Astrocyte (in vitro differentiated cells and primary cell): ENCODE data around the gene CARD9. TPM values are rescaled to one million over a fixed set of nuclear protein-coding genes. Genes with fewer than 3 reads are reported as not detected.

ENCODE experiments used
- DNase-seq: peaks from one replicate; pipeline ENCODE4 v3.0.0-alpha.2; 2010; ENCODE audit warnings: low read depth
- FAIRE-seq: peaks from 2 replicates; lab custom pipeline; 2011; peaks lifted over from hg19 to GRCh38; lab: Jason Lieb, UNC
- H2AFZ ChIP-seq: 2 replicates; pipeline ENCODE4 v1.6.0; 2012; ENCODE audit warnings: low read depth, low read length, inconsistent platforms
- H3K27ac ChIP-seq: 2 replicates; pipeline ENCODE4 v1.5.1; 2011; ENCODE audit warnings: low read depth, low read length, inconsistent platforms
- H3K27me3 ChIP-seq: 2 replicates; pipeline ENCODE4 v1.6.0; 2011; ENCODE audit warnings: low read length, inconsistent platforms; ENCODE audit not compliant: insufficient read depth
- H3K36me3 ChIP-seq: 2 replicates; pipeline ENCODE4 v1.5.1; 2011; ENCODE audit warnings: low read length, inconsistent platforms; ENCODE audit not compliant: insufficient read depth
- H3K4me1 ChIP-seq: 2 replicates; pipeline ENCODE4 v1.5.1; 2011; ENCODE audit warnings: low read length, inconsistent platforms; ENCODE audit not compliant: insufficient read depth
- H3K4me2 ChIP-seq: 2 replicates; pipeline ENCODE4 v1.6.0; 2012; ENCODE audit warnings: low read length, inconsistent platforms
- H3K4me3 ChIP-seq: 2 replicates; pipeline ENCODE4 v1.5.1; 2011; ENCODE audit warnings: low read depth, mild to moderate bottlenecking, low read length, inconsistent platforms; ENCODE audit not compliant: insufficient read depth
- H3K79me2 ChIP-seq: 2 replicates; pipeline ENCODE4 v1.6.0; 2012; ENCODE audit warnings: mild to moderate bottlenecking, low read length, inconsistent platforms; ENCODE audit not compliant: insufficient read depth
- H3K9ac ChIP-seq: 2 replicates; pipeline ENCODE4 v1.6.0; 2012; ENCODE audit warnings: mild to moderate bottlenecking, low read length, inconsistent platforms
- H3K9me3 ChIP-seq: 2 replicates; pipeline ENCODE4 v1.5.1; 2012; ENCODE audit warnings: low read depth, mild to moderate bottlenecking, low read length, inconsistent platforms; ENCODE audit not compliant: insufficient read depth
- H4K20me1 ChIP-seq: 2 replicates; pipeline ENCODE4 v1.6.0; 2012; ENCODE audit warnings: low read length, inconsistent platforms; ENCODE audit not compliant: insufficient read depth
- H3K27ac Mint-ChIP-seq: one replicate; pipeline ENCODE4 v1.8.0; 2021; ENCODE audit warnings: mild to moderate bottlenecking, mixed read lengths; ENCODE audit not compliant: unreplicated experiment
- H3K27me3 Mint-ChIP-seq: one replicate; pipeline ENCODE4 v1.8.0; 2021; ENCODE audit warnings: low read depth, mixed read lengths; ENCODE audit not compliant: unreplicated experiment
- H3K36me3 Mint-ChIP-seq: one replicate; pipeline ENCODE4 v1.8.0; 2021; ENCODE audit warnings: low read depth, mixed read lengths; ENCODE audit not compliant: unreplicated experiment
- H3K4me1 Mint-ChIP-seq: one replicate; pipeline ENCODE4 v1.8.0; 2021; ENCODE audit warnings: low read depth, mixed read lengths; ENCODE audit not compliant: unreplicated experiment
- H3K4me3 Mint-ChIP-seq: one replicate; pipeline ENCODE4 v1.8.0; 2021; ENCODE audit warnings: mild to moderate bottlenecking, moderate library complexity, mixed read lengths; ENCODE audit not compliant: unreplicated experiment
- H3K9me3 Mint-ChIP-seq: one replicate; pipeline ENCODE4 v1.8.0; 2021; ENCODE audit warnings: mild to moderate bottlenecking, mixed read lengths; ENCODE audit not compliant: unreplicated experiment
- EZH2 ChIP-seq: IDR thresholded peaks from 2 replicates; pipeline ENCODE4 v1.6.1; 2012; ENCODE audit warnings: mild to moderate bottlenecking, low read length, inconsistent platforms; ENCODE audit not compliant: insufficient read depth
- total RNA-seq: library from RNA; stranded (reverse); gene quantifications from 2 replicates; pipeline ENCODE4 v1.2.1, GENCODE V29; 2021
- TF ChIP-seq, protein P1 (sequence below): IDR thresholded peaks from 2 replicates; pipeline ENCODE4 v1.5.1; 2011; ENCODE audit warnings: low read depth, mild to moderate bottlenecking, inconsistent platforms, low read length, moderate library complexity; ENCODE audit not compliant: insufficient read depth

The CARD9 gene
- total RNA-seq, 1 donor from 2014 or later: 4.2 TPM

DNA sequence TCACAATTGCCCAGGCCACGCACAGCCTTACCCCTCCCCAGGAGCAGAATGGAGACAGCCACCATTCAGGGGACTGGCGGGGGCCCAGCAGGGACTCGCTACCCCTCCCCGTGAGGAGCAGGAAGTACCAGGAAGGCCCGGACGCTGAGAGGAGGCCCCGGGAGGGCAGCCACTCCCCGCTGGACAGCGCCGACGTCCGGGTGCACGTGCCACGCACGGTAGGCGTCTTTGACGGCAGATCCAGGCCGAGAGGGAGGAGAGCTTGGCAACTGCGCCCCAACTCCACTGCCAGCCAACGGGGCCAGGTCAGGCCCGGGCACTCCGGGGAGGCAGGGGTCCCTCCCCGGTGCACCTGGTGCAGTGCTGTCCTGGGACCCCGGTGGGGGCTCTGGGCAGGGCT is 23.9 kb downstream of the CARD9 start:
- Histone ChIP-seq H3K9ac (no peak overlapping the region), H3K9me3 (no peaks in the 10 kb centered on the region), H4K20me1 (peaks cover 53% of the 10 kb centered on the region), H2AFZ (no peak overlapping the region), H3K4me3 (no peak overlapping the region), H3K4me2 (no peak overlapping the region), H3K27me3 (no peaks in the 10 kb centered on the region), H3K4me1 (peaks cover 13% of the 10 kb centered on the region), H3K79me2 (no peaks in the 10 kb centered on the region), H3K27ac (no peak overlapping the region), H3K36me3 (no peaks in the 10 kb centered on the region)
- H3K4me1 Mint-ChIP-seq: peaks cover 3% of the 10 kb centered on the region
- no peak overlapping the region for H3K4me3 Mint-ChIP-seq
- DNase-seq: no peak
- FAIRE-seq: no peak
- TF ChIP-seq, protein P1, sequence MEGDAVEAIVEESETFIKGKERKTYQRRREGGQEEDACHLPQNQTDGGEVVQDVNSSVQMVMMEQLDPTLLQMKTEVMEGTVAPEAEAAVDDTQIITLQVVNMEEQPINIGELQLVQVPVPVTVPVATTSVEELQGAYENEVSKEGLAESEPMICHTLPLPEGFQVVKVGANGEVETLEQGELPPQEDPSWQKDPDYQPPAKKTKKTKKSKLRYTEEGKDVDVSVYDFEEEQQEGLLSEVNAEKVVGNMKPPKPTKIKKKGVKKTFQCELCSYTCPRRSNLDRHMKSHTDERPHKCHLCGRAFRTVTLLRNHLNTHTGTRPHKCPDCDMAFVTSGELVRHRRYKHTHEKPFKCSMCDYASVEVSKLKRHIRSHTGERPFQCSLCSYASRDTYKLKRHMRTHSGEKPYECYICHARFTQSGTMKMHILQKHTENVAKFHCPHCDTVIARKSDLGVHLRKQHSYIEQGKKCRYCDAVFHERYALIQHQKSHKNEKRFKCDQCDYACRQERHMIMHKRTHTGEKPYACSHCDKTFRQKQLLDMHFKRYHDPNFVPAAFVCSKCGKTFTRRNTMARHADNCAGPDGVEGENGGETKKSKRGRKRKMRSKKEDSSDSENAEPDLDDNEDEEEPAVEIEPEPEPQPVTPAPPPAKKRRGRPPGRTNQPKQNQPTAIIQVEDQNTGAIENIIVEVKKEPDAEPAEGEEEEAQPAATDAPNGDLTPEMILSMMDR: no peak
- TF ChIP-seq EZH2: no peak
- H3K9me3 Mint-ChIP-seq: no peaks in the 10 kb centered on the region
- no peaks in the 10 kb centered on the region for H3K27me3 Mint-ChIP-seq
- H3K27ac Mint-ChIP-seq: no peak overlapping the region
- peaks cover 2% of the 10 kb centered on the region for H3K36me3 Mint-ChIP-seq

DNA sequence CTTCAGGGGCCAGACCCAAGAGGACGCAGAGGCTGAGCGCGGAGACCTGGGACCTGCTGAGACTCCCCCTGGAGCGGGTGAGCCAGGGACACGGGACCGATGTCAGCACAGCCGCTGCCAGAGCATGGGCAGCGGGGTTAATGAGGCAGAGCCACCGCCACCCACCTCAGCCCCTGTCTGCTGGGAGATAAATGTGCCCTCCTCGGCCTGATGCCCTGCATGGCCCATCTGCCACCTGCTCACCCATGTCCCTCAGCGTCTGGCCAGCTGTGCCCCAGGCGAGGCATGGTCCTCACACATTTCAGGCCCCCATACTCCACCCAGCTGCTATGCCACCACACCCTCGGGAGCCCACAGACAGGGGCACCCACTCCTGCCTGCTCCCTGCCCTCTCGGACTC is 24.8 kb downstream of the CARD9 start:
- FAIRE-seq (no peak), DNase-seq (no peak)
- peak overlapping the region; percentile 62 for H3K27ac Mint-ChIP-seq
- H3K9me3 Mint-ChIP-seq: no peaks in the 10 kb centered on the region
- H4K20me1 ChIP-seq: peaks cover 50% of the 10 kb centered on the region
- H3K27ac ChIP-seq: no peak overlapping the region
- TF ChIP-seq EZH2: no peak
- TF ChIP-seq, protein P1: no peak
- peaks cover 2% of the 10 kb centered on the region for H3K36me3 Mint-ChIP-seq
- H3K4me3 Mint-ChIP-seq: no peak overlapping the region
- H3K79me2 ChIP-seq: no peaks in the 10 kb centered on the region
- no peaks in the 10 kb centered on the region for H3K9me3 ChIP-seq
- H3K4me1 ChIP-seq: peaks cover 8% of the 10 kb centered on the region
- H3K27me3 Mint-ChIP-seq: no peaks in the 10 kb centered on the region
- H3K27me3 ChIP-seq: no peaks in the 10 kb centered on the region
- no peak overlapping the region for H3K9ac ChIP-seq
- H3K4me3 ChIP-seq: no peak overlapping the region
- no peak overlapping the region for H2AFZ ChIP-seq
- H3K4me2 ChIP-seq: no peak overlapping the region
- H3K36me3 ChIP-seq: no peaks in the 10 kb centered on the region
- H3K4me1 Mint-ChIP-seq: no peaks in the 10 kb centered on the region

DNA sequence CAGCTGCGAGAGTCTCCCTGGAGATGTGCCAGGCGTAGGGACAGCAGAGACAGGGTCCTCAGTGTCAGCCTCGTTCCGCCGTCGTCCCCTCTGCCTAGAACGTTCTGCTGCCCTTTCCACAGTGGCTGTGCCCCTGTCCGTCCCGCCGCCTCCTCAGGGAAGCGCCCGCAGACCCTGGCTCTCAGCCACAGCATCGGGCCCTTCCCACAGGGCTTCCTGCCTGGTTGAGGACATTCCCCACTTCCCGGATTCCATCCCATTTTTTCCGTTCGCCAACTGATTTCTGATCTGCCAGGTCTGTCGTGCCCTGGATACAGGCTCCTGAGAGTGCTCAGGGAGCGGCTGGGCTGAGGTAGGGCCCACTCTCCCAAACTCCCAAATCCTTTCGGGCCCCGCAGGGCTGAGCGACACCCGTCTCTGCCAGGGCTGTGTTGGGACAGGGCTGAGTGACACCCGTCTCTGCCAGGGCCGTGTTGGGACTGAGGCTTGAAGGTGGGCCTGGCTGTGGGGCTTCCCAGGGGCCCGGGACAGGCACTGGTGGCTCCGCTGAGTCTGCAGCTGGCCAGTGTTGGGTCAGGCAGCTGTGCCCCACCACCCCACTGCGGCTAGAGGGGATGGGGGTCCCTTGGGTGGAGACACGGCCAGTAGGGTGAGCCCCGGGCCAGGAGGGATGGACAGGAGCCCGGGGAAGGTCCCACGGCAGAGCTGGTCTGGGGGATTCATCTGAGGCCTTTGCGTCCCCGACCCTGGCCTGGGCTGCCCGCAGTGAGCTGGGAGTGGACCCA is 25.8 kb downstream of the CARD9 start:
- Histone ChIP-seq H3K4me3 (no peak overlapping the region), H3K4me2 (peak overlapping the region; percentile 4), H3K27ac (no peak overlapping the region), H3K27me3 (no peaks in the 10 kb centered on the region), H3K79me2 (no peaks in the 10 kb centered on the region), H3K9ac (no peak overlapping the region), H4K20me1 (peaks cover 51% of the 10 kb centered on the region), H3K36me3 (no peaks in the 10 kb centered on the region), H3K9me3 (no peaks in the 10 kb centered on the region), H3K4me1 (peaks cover 13% of the 10 kb centered on the region), H2AFZ (no peak overlapping the region)
- Mint-ChIP-seq H3K27ac (no peak overlapping the region), H3K4me3 (no peak overlapping the region), H3K9me3 (no peaks in the 10 kb centered on the region), H3K27me3 (no peaks in the 10 kb centered on the region), H3K4me1 (peaks cover 2% of the 10 kb centered on the region), H3K36me3 (peaks cover 2% of the 10 kb centered on the region)
- FAIRE-seq: no peak
- DNase-seq: no peak
- TF ChIP-seq EZH2: no peak
- TF ChIP-seq, protein P1: no peak
